ENCODE data around the gene CASP2. TPM values are rescaled to one million over a fixed set of nuclear protein-coding genes. Genes with fewer than 3 reads are reported as not detected.

Gene CASP2
- total RNA-seq, 1 donor from 2014 or later, result 55.3 TPM

- Mint-ChIP-seq H3K9me3 (ENCODE audit: unreplicated experiment) (no peaks in the 10 kb centered on the region), H3K4me1 (ENCODE audit: unreplicated experiment) (peaks cover 3% of the 10 kb centered on the region), H3K36me3 (ENCODE audit: low read depth, unreplicated experiment) (no peaks in the 10 kb centered on the region), H3K27ac (ENCODE audit: unreplicated experiment) (no peak overlapping the region), H3K4me3 (ENCODE audit: unreplicated experiment) (peak overlapping the region; percentile 78), H3K27me3 (ENCODE audit: unreplicated experiment) (no peaks in the 10 kb centered on the region)
- TF ChIP-seq CTCF (IDR thresholded peaks at IDR 0.05; ENCODE audit: unreplicated experiment), result no peak
- DNase-seq (ENCODE audit: low spot score), result peak; percentile 74
Observed at GRCh38 chr7:143345428-143345900, 57.3 kb downstream of the CASP2 start.

- Mint-ChIP-seq H3K4me3 (ENCODE audit: unreplicated experiment) (no peak overlapping the region), H3K36me3 (ENCODE audit: low read depth, unreplicated experiment) (no peaks in the 10 kb centered on the region), H3K4me1 (ENCODE audit: unreplicated experiment) (peaks cover 3% of the 10 kb centered on the region), H3K27ac (ENCODE audit: unreplicated experiment) (no peak overlapping the region), H3K9me3 (ENCODE audit: unreplicated experiment) (no peaks in the 10 kb centered on the region), H3K27me3 (ENCODE audit: unreplicated experiment) (no peaks in the 10 kb centered on the region)
- no peak for DNase-seq (ENCODE audit: low spot score)
- no peak for TF ChIP-seq CTCF (IDR thresholded peaks at IDR 0.05; ENCODE audit: unreplicated experiment)
Observed at GRCh38 chr7:143346018-143346417, 57.9 kb downstream of the CASP2 start.

GRCh38 chr7:143347950-143348349 lies 59.8 kb downstream of the CASP2 start:
- H3K36me3 Mint-ChIP-seq (ENCODE audit: low read depth, unreplicated experiment), result no peaks in the 10 kb centered on the region
- no peak overlapping the region for H3K27ac Mint-ChIP-seq (ENCODE audit: unreplicated experiment)
- DNase-seq (ENCODE audit: low spot score), result no peak
- no peak for TF ChIP-seq CTCF (IDR thresholded peaks at IDR 0.05; ENCODE audit: unreplicated experiment)
- no peaks in the 10 kb centered on the region for H3K9me3 Mint-ChIP-seq (ENCODE audit: unreplicated experiment)
- H3K4me3 Mint-ChIP-seq (ENCODE audit: unreplicated experiment), result no peak overlapping the region
- H3K27me3 Mint-ChIP-seq (ENCODE audit: unreplicated experiment), result peaks cover 3% of the 10 kb centered on the region
- H3K4me1 Mint-ChIP-seq (ENCODE audit: unreplicated experiment), result peaks cover 3% of the 10 kb centered on the region

GRCh38 chr7:143351060-143351459 lies 62.9 kb downstream of the CASP2 start:
- Mint-ChIP-seq H3K4me1 (ENCODE audit: unreplicated experiment) (no peaks in the 10 kb centered on the region), H3K27ac (ENCODE audit: unreplicated experiment) (no peak overlapping the region), H3K27me3 (ENCODE audit: unreplicated experiment) (peaks cover 11% of the 10 kb centered on the region), H3K9me3 (ENCODE audit: unreplicated experiment) (no peaks in the 10 kb centered on the region), H3K36me3 (ENCODE audit: low read depth, unreplicated experiment) (no peaks in the 10 kb centered on the region), H3K4me3 (ENCODE audit: unreplicated experiment) (no peak overlapping the region)
- TF ChIP-seq CTCF (IDR thresholded peaks at IDR 0.05; ENCODE audit: unreplicated experiment), result no peak
- DNase-seq (ENCODE audit: low spot score), result no peak

- H3K4me1 Mint-ChIP-seq (ENCODE audit: unreplicated experiment), result no peaks in the 10 kb centered on the region
- TF ChIP-seq CTCF (IDR thresholded peaks at IDR 0.05; ENCODE audit: unreplicated experiment), result no peak
- DNase-seq (ENCODE audit: low spot score), result no peak
- H3K9me3 Mint-ChIP-seq (ENCODE audit: unreplicated experiment), result no peaks in the 10 kb centered on the region
- H3K27ac Mint-ChIP-seq (ENCODE audit: unreplicated experiment), result no peak overlapping the region
- no peak overlapping the region for H3K4me3 Mint-ChIP-seq (ENCODE audit: unreplicated experiment)
- H3K27me3 Mint-ChIP-seq (ENCODE audit: unreplicated experiment), result peaks cover 11% of the 10 kb centered on the region
- H3K36me3 Mint-ChIP-seq (ENCODE audit: low read depth, unreplicated experiment), result no peaks in the 10 kb centered on the region
Observed at GRCh38 chr7:143351574-143351973, 63.4 kb downstream of the CASP2 start.

Data from endothelial cell (in vitro differentiated cells).